OCI-LY3 (cell line): ENCODE measurements around the gene EFNA3.
A peak's percentile ranks its signal among the peaks of the same experiment; 100 is the strongest.

Experiments used
- H2AFZ ChIP-seq: fragments of 200-600, 300-600 bp; shearing (Covaris generic); 2 replicates; pipeline ENCODE4 v1.6.0; 2014; ENCODE audit warnings: antibody characterized with exemption, low read depth, low read length
- H3K27ac ChIP-seq: fragments of 200-600, 300-600 bp; sonication (generic); 2 replicates; pipeline ENCODE4 v1.5.1; 2014; ENCODE audit warnings: mild to moderate bottlenecking, low read length, moderate library complexity, mixed read lengths
- H3K27me3 ChIP-seq: fragments of 200-600, 300-600 bp; sonication (generic); 2 replicates; pipeline ENCODE4 v1.6.1; 2014; ENCODE audit warnings: low read depth, low read length, mixed read lengths
- H3K36me3 ChIP-seq: fragments of 200-600, 300-600 bp; sonication (generic); replicated peaks from 2 replicates; pipeline ENCODE3; 2014; ENCODE audit warnings: low read depth, low read length, mixed read lengths
- H3K4me1 ChIP-seq: fragments of 300-600, 200-600 bp; sonication (generic); 2 replicates; pipeline ENCODE4 v1.6.1; 2014; ENCODE audit warnings: low read length, mixed read lengths
- H3K4me2 ChIP-seq: fragments of 200-600, 300-600 bp; sonication (generic); 2 replicates; pipeline ENCODE4 v1.6.1; 2014; ENCODE audit warnings: low read length, mixed read lengths
- H3K4me3 ChIP-seq: fragments of 300-600, 200-600 bp; sonication (generic); 2 replicates; pipeline ENCODE4 v1.5.1; 2014; ENCODE audit warnings: antibody characterized with exemption, mild to moderate bottlenecking, low read length, moderate library complexity
- H3K79me2 ChIP-seq: fragments of 300-600, 200-600 bp; shearing (Covaris generic); 2 replicates; pipeline ENCODE4 v1.6.1; 2014; ENCODE audit warnings: mild to moderate bottlenecking, low read length, mixed read lengths
- H3K9ac ChIP-seq: fragments of 300-600, 200-600 bp; shearing (Covaris generic); 2 replicates; pipeline ENCODE4 v1.6.0; 2014; ENCODE audit warnings: mild to moderate bottlenecking, low read length, moderate library complexity
- H3K9me3 ChIP-seq: fragments of 200-600, 300-600 bp; shearing (Covaris generic); 2 replicates; pipeline ENCODE4 v1.6.1; 2014; ENCODE audit warnings: low read length, mixed read lengths; ENCODE audit not compliant: insufficient read depth
- H4K20me1 ChIP-seq: fragments of 200-600, 300-600 bp; sonication (generic); 2 replicates; pipeline ENCODE4 v1.6.1; 2016; ENCODE audit warnings: low read length, mixed read lengths; ENCODE audit not compliant: insufficient read depth
- EZH2phosphoT487 ChIP-seq: fragments of 200-600 bp; shearing (Covaris generic); IDR thresholded peaks from 2 replicates; pipeline ENCODE4 v1.6.1; 2018; ENCODE audit warnings: antibody characterized with exemption, mixed run types, low read depth
- TF ChIP-seq, protein P1 (sequence below): fragments of 200-600, 300-600 bp; sonication (generic); IDR thresholded peaks from 2 replicates; pipeline ENCODE4 v1.5.1; 2014; ENCODE audit warnings: antibody characterized with exemption, low read length, low read depth

The EFNA3 gene

DNA sequence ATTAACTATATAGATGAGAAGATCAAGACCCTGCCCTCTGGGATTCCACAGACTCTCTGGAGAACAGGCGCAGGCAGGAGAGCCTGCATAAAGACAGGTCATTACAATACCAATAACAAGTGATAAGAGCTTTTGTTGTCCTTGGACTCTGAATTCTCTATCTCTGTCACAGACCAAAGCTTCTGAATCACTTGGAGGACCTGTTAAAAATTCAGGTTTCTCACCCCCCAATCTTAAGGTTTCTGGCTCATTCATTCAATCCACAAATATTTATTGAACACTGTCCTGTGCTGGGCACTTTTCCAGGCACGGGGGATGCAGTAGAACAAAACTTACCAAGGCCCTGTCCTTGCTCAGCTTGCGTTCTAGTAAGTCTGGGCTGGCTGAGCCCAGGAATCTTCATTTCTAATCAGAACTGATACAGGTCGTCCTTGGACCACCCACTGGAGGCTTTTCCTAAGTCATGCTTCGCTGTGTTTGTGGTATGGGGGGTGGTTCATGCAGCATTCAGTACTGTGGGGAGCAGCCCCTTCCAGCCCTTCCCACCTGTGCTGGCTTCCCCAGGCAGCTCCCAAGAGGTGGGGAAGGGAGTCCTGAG is 13.7 kb upstream of the EFNA3 start:
- Histone ChIP-seq H3K36me3 (peaks cover 28% of the 10 kb centered on the region), H4K20me1 (peaks cover 10% of the 10 kb centered on the region; the same call in 1 of the 2 replicates), H3K9ac (peak overlapping the region; percentile 85; the same call in 1 of the 2 replicates), H3K27ac (no peak overlapping the region), H2AFZ (no peak overlapping the region), H3K4me2 (peak overlapping the region; percentile 91), H3K79me2 (peaks cover 13% of the 10 kb centered on the region), H3K4me3 (peak overlapping the region; percentile 83), H3K4me1 (peaks cover 26% of the 10 kb centered on the region), H3K27me3 (no peaks in the 10 kb centered on the region), H3K9me3 (no peaks in the 10 kb centered on the region)
- no peak for TF ChIP-seq EZH2phosphoT487
- TF ChIP-seq, protein P1, sequence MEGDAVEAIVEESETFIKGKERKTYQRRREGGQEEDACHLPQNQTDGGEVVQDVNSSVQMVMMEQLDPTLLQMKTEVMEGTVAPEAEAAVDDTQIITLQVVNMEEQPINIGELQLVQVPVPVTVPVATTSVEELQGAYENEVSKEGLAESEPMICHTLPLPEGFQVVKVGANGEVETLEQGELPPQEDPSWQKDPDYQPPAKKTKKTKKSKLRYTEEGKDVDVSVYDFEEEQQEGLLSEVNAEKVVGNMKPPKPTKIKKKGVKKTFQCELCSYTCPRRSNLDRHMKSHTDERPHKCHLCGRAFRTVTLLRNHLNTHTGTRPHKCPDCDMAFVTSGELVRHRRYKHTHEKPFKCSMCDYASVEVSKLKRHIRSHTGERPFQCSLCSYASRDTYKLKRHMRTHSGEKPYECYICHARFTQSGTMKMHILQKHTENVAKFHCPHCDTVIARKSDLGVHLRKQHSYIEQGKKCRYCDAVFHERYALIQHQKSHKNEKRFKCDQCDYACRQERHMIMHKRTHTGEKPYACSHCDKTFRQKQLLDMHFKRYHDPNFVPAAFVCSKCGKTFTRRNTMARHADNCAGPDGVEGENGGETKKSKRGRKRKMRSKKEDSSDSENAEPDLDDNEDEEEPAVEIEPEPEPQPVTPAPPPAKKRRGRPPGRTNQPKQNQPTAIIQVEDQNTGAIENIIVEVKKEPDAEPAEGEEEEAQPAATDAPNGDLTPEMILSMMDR, result no peak

DNA sequence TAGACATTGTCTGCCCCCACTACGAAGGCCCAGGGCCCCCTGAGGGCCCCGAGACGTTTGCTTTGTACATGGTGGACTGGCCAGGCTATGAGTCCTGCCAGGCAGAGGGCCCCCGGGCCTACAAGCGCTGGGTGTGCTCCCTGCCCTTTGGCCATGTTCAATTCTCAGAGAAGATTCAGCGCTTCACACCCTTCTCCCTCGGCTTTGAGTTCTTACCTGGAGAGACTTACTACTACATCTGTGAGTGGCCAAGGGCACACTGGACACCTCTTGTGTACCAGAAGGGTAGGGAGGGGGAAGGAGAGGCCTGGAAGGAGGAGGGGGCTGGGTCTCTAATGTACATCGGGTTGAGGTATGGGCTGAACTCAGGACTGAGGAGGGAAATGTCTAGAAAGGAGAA is 11.9 kb upstream of the EFNA3 start:
- peaks cover 30% of the 10 kb centered on the region for H3K4me1 ChIP-seq

DNA sequence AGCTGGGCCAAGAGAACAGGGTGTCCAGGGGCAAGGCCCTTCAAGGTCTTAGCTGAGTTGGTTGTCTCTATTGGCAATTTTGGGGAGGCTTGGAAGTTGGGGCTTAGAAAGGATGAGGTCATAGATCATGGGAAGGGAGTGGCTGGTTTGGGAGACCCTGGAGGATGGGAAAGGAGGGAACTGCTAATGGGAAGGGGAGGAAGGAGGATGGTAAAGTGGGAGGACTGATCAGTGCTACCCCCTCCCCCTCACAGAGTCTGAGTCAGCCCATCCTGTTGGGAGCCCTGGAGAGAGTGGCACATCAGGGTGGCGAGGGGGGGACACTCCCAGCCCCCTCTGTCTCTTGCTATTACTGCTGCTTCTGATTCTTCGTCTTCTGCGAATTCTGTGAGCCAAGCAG is 10.0 kb upstream of the EFNA3 start:
- Histone ChIP-seq H3K9me3 (no peaks in the 10 kb centered on the region), H3K27me3 (no peaks in the 10 kb centered on the region), H3K4me2 (no peak overlapping the region), H3K36me3 (peaks cover 33% of the 10 kb centered on the region), H3K79me2 (peaks cover 13% of the 10 kb centered on the region), H2AFZ (no peak overlapping the region), H3K27ac (no peak overlapping the region), H3K4me1 (peaks cover 14% of the 10 kb centered on the region), H3K4me3 (no peak overlapping the region), H4K20me1 (peaks cover 10% of the 10 kb centered on the region; the same call in 1 of the 2 replicates), H3K9ac (no peak overlapping the region)
- TF ChIP-seq, protein P1, result no peak
- no peak for TF ChIP-seq EZH2phosphoT487

More for the DNA sequence above, 11.9 kb upstream of the EFNA3 start:
- no peak overlapping the region for H3K27ac ChIP-seq
- no peaks in the 10 kb centered on the region for H3K27me3 ChIP-seq
- H2AFZ ChIP-seq, result no peak overlapping the region
- H3K4me3 ChIP-seq, result no peak overlapping the region
- peaks cover 10% of the 10 kb centered on the region; the same call in 1 of the 2 replicates for H4K20me1 ChIP-seq
- H3K9me3 ChIP-seq, result no peaks in the 10 kb centered on the region
- TF ChIP-seq, protein P1, result no peak
- no peak for TF ChIP-seq EZH2phosphoT487
- peaks cover 33% of the 10 kb centered on the region for H3K36me3 ChIP-seq
- no peak overlapping the region for H3K9ac ChIP-seq
- H3K79me2 ChIP-seq, result peaks cover 13% of the 10 kb centered on the region
- no peak overlapping the region for H3K4me2 ChIP-seq

DNA sequence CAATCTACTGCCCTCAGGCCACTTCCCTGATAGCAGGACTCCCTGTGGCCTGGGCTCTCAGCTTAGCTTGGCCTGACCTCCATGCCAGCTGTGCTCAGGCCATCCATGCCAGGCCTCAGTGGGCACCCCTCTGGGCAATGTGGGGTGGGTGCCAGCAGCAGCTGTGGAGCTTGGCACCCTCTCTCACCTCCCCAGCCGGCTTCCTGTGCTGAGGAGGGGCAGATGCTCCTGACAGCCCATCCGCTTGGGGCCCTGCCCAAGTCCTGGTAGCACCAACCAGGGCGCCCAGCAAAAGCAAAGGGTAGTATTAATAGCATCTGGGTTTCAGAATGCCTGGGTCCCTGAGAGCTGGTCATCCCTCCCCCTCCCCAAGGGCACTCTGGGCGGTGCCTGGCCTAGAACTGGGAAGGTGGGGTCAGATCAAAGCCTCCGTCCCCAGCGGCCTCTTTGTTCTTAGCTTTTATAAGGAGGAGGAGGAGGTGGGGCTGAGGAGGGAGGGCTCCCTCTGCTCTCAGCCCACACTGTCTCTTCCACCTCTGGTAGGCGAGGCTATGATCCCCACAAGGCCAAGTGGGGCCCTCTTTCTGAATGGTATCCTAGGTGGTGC is 9.0 kb upstream of the EFNA3 start:
- no peaks in the 10 kb centered on the region for H3K27me3 ChIP-seq
- no peak overlapping the region for H2AFZ ChIP-seq
- H3K27ac ChIP-seq, result no peak overlapping the region
- no peak overlapping the region for H3K4me3 ChIP-seq
- no peaks in the 10 kb centered on the region for H3K9me3 ChIP-seq
- H3K79me2 ChIP-seq, result peaks cover 6% of the 10 kb centered on the region
- H3K4me2 ChIP-seq, result no peak overlapping the region
- peaks cover 33% of the 10 kb centered on the region for H3K36me3 ChIP-seq
- H4K20me1 ChIP-seq, result peaks cover 6% of the 10 kb centered on the region; the same call in 1 of the 2 replicates
- TF ChIP-seq, protein P1, result no peak
- TF ChIP-seq EZH2phosphoT487, result no peak
- no peak overlapping the region for H3K9ac ChIP-seq
- peaks cover 10% of the 10 kb centered on the region for H3K4me1 ChIP-seq
